ENCODE measurements around the gene YBX1.
"Not testable (repeated sequence)": the region's sequence is repeated elsewhere in the genome, so short reads cannot be mapped to it uniquely, and the experiment has no call there.

The YBX1 gene

GRCh38 chr1:42689912-42690311 lies 7.7 kb downstream of the YBX1 start:
- no peak for DNase-seq (ENCODE audit: extremely low read depth in 1 of 2, low read depth in 1 of 2)

GRCh38 chr1:42690477-42691156 lies 8.4 kb downstream of the YBX1 start:
- no peak for DNase-seq (ENCODE audit: extremely low read depth in 1 of 2, low read depth in 1 of 2)

GRCh38 chr1:42691157-42691498 lies 8.9 kb downstream of the YBX1 start:
- DNase-seq (ENCODE audit: extremely low read depth in 1 of 2, low read depth in 1 of 2), result no peak

- DNase-seq (ENCODE audit: extremely low read depth in 1 of 2, low read depth in 1 of 2), result no peak
Measured at GRCh38 chr1:42692461-42692860, 10.2 kb downstream of the YBX1 start.

- DNase-seq (ENCODE audit: extremely low read depth in 1 of 2, low read depth in 1 of 2), result no peak
Measured at GRCh38 chr1:42692911-42693310, 10.7 kb downstream of the YBX1 start.

GRCh38 chr1:42698081-42698813 lies 16.0 kb downstream of the YBX1 start:
- DNase-seq (ENCODE audit: extremely low read depth in 1 of 2, low read depth in 1 of 2), result no peak

GRCh38 chr1:42700006-42700405 lies 17.8 kb downstream of the YBX1 start:
- DNase-seq (ENCODE audit: extremely low read depth in 1 of 2, low read depth in 1 of 2), result no peak

- no peak for DNase-seq (ENCODE audit: extremely low read depth in 1 of 2, low read depth in 1 of 2)
Measured at GRCh38 chr1:42703888-42704464, 21.8 kb downstream of the YBX1 start.

GRCh38 chr1:42712808-42713207 lies 30.6 kb downstream of the YBX1 start:
- not testable (repeated sequence) for DNase-seq (ENCODE audit: extremely low read depth in 1 of 2, low read depth in 1 of 2)

- no peak for DNase-seq (ENCODE audit: extremely low read depth in 1 of 2, low read depth in 1 of 2)
Measured at GRCh38 chr1:42713293-42713692, 31.1 kb downstream of the YBX1 start.

GRCh38 chr1:42714441-42714840 lies 32.2 kb downstream of the YBX1 start:
- DNase-seq (ENCODE audit: extremely low read depth in 1 of 2, low read depth in 1 of 2), result not testable (repeated sequence)

GRCh38 chr1:42720868-42721267 lies 38.6 kb downstream of the YBX1 start:
- DNase-seq (ENCODE audit: extremely low read depth in 1 of 2, low read depth in 1 of 2), result no peak

- no peak for DNase-seq (ENCODE audit: extremely low read depth in 1 of 2, low read depth in 1 of 2)
Measured at GRCh38 chr1:42721926-42722325, 39.7 kb downstream of the YBX1 start.

GRCh38 chr1:42722403-42722802 lies 40.2 kb downstream of the YBX1 start:
- not testable (repeated sequence) for DNase-seq (ENCODE audit: extremely low read depth in 1 of 2, low read depth in 1 of 2)

GRCh38 chr1:42723511-42723910 lies 41.3 kb downstream of the YBX1 start:
- no peak for DNase-seq (ENCODE audit: extremely low read depth in 1 of 2, low read depth in 1 of 2)

- DNase-seq (ENCODE audit: extremely low read depth in 1 of 2, low read depth in 1 of 2), result not testable (repeated sequence)
Measured at GRCh38 chr1:42725820-42726219, 43.6 kb downstream of the YBX1 start.

- no peak for DNase-seq (ENCODE audit: extremely low read depth in 1 of 2, low read depth in 1 of 2)
Measured at GRCh38 chr1:42730002-42730401, 47.8 kb downstream of the YBX1 start.

- DNase-seq (ENCODE audit: extremely low read depth in 1 of 2, low read depth in 1 of 2), result no peak
Measured at GRCh38 chr1:42730988-42731387, 48.8 kb downstream of the YBX1 start.

- DNase-seq (ENCODE audit: extremely low read depth in 1 of 2, low read depth in 1 of 2), result no peak
Measured at GRCh38 chr1:42731585-42731984, 49.4 kb downstream of the YBX1 start.

- DNase-seq (ENCODE audit: extremely low read depth in 1 of 2, low read depth in 1 of 2), result no peak
Measured at GRCh38 chr1:42732126-42732680, 50.0 kb downstream of the YBX1 start.

- DNase-seq (ENCODE audit: extremely low read depth in 1 of 2, low read depth in 1 of 2), result no peak
Measured at GRCh38 chr1:42733415-42734200, 51.4 kb downstream of the YBX1 start.

All from activated CD8-positive, alpha-beta memory T cell treated with anti-CD3 and anti-CD28 coated beads for 1 hour (primary cell).